Type B pancreatic cell (in vitro differentiated cells): ENCODE results near the gene MYO6. TPM values are rescaled to one million over a fixed set of nuclear protein-coding genes. Genes with fewer than 3 reads are reported as not detected.

Source experiments
- DNase-seq: peaks from one replicate; pipeline ENCODE4 v3.0.0; 2021; ENCODE audit warnings: mixed read lengths; ENCODE audit not compliant: unreplicated experiment; ENCODE audit errors: extremely low spot score
- H3K27ac Mint-ChIP-seq: 2 replicates; pipeline ENCODE4 v1.8.0; 2021; ENCODE audit warnings: mild to moderate bottlenecking, mixed read lengths
- H3K27me3 Mint-ChIP-seq: 2 replicates; pipeline ENCODE4 v1.8.0; 2021; ENCODE audit warnings: mixed read lengths
- H3K36me3 Mint-ChIP-seq: 2 replicates; pipeline ENCODE4 v1.8.0; 2021; ENCODE audit warnings: mixed read lengths
- H3K4me1 Mint-ChIP-seq: one replicate; pipeline ENCODE4 v1.8.0; 2021; ENCODE audit warnings: mixed read lengths; ENCODE audit not compliant: unreplicated experiment
- H3K4me3 Mint-ChIP-seq: 2 replicates; pipeline ENCODE4 v1.8.0; 2021; ENCODE audit warnings: mild to moderate bottlenecking, mixed read lengths
- H3K9me3 Mint-ChIP-seq: 2 replicates; pipeline ENCODE4 v1.8.0; 2021; ENCODE audit warnings: mixed read lengths
- CTCF ChIP-seq: fragments of 200-600 bp; sonication (generic); conservative IDR thresholded peaks from 2 replicates; pipeline ENCODE4 v1.5.0; 2021; ENCODE audit warnings: antibody characterized with exemption, mild to moderate bottlenecking
- total RNA-seq: library from RNA; stranded (reverse); gene quantifications from 2 replicates; pipeline ENCODE4 v1.2.1, GENCODE V29; 2021; ENCODE audit warnings: low replicate concordance

The MYO6 gene
- total RNA-seq, 1 donor from 2014 or later, result 46.7 TPM

GRCh38 chr6:75758061-75758460, 9.0 kb downstream of the MYO6 start:
- Mint-ChIP-seq H3K4me1 (peaks cover 28% of the 10 kb centered on the region), H3K4me3 (no peak overlapping the region), H3K9me3 (no peaks in the 10 kb centered on the region), H3K27me3 (no peaks in the 10 kb centered on the region), H3K27ac (no peak overlapping the region), H3K36me3 (peaks cover 13% of the 10 kb centered on the region)
- no peak for DNase-seq
- TF ChIP-seq CTCF, result no peak

GRCh38 chr6:75759207-75759606, 10.2 kb downstream of the MYO6 start:
- no peak for DNase-seq
- Mint-ChIP-seq H3K9me3 (no peaks in the 10 kb centered on the region), H3K36me3 (peaks cover 17% of the 10 kb centered on the region), H3K4me1 (peaks cover 28% of the 10 kb centered on the region), H3K27me3 (no peaks in the 10 kb centered on the region), H3K4me3 (no peak overlapping the region), H3K27ac (no peak overlapping the region)
- TF ChIP-seq CTCF, result no peak

- Mint-ChIP-seq H3K27me3 (no peaks in the 10 kb centered on the region), H3K27ac (no peak overlapping the region), H3K9me3 (no peaks in the 10 kb centered on the region), H3K36me3 (peaks cover 19% of the 10 kb centered on the region), H3K4me1 (peaks cover 28% of the 10 kb centered on the region), H3K4me3 (no peak overlapping the region)
- no peak for DNase-seq
- no peak for TF ChIP-seq CTCF
Observed at GRCh38 chr6:75760320-75760719, 11.3 kb downstream of the MYO6 start.

GRCh38 chr6:75761489-75761888, 12.4 kb downstream of the MYO6 start:
- Mint-ChIP-seq H3K27me3 (no peaks in the 10 kb centered on the region), H3K4me1 (peaks cover 28% of the 10 kb centered on the region), H3K36me3 (peaks cover 19% of the 10 kb centered on the region), H3K9me3 (no peaks in the 10 kb centered on the region), H3K4me3 (no peak overlapping the region), H3K27ac (peak overlapping the region; percentile 43)
- TF ChIP-seq CTCF, result no peak
- DNase-seq, result no peak

GRCh38 chr6:75762063-75762462, 13.0 kb downstream of the MYO6 start:
- Mint-ChIP-seq H3K4me3 (no peak overlapping the region), H3K9me3 (no peaks in the 10 kb centered on the region), H3K36me3 (peaks cover 19% of the 10 kb centered on the region), H3K4me1 (peaks cover 28% of the 10 kb centered on the region), H3K27me3 (no peaks in the 10 kb centered on the region), H3K27ac (no peak overlapping the region)
- no peak for DNase-seq
- TF ChIP-seq CTCF, result no peak

GRCh38 chr6:75766387-75766786, 17.3 kb downstream of the MYO6 start:
- no peak for DNase-seq
- Mint-ChIP-seq H3K36me3 (peaks cover 9% of the 10 kb centered on the region), H3K4me1 (peaks cover 11% of the 10 kb centered on the region), H3K27ac (no peak overlapping the region), H3K27me3 (no peaks in the 10 kb centered on the region), H3K4me3 (no peak overlapping the region), H3K9me3 (no peaks in the 10 kb centered on the region)
- no peak for TF ChIP-seq CTCF
